H9 (cell line): ENCODE results near the gene GALNT12. TPM values are rescaled to one million over a fixed set of nuclear protein-coding genes. Genes with fewer than 3 reads are reported as not detected.
A peak's percentile ranks its signal among the peaks of the same experiment; 100 is the strongest.

Experiments used
- DNase-seq: peaks from one replicate; pipeline ENCODE4 v3.0.0-alpha.2; 2017
- H2AFZ ChIP-seq: one replicate; pipeline ENCODE4 v1.6.1; 2013; ENCODE audit warnings: mild to moderate bottlenecking, low read length, control low read depth, moderate library complexity
- H2AK5ac ChIP-seq: 2 replicates; pipeline ENCODE4 v1.6.1; 2013; ENCODE audit warnings: low read length, control low read depth, mixed read lengths; ENCODE audit not compliant: insufficient read length
- H2BK120ac ChIP-seq: one replicate; pipeline ENCODE4 v1.6.1; 2013; ENCODE audit warnings: low read depth, mild to moderate bottlenecking, low read length, control low read depth, inconsistent platforms; ENCODE audit not compliant: poor library complexity, severe bottlenecking
- H2BK12ac ChIP-seq: 2 replicates; pipeline ENCODE4 v1.6.1; 2013; ENCODE audit warnings: low read length, control low read depth, mixed read lengths, low read depth; ENCODE audit not compliant: insufficient read length
- H2BK15ac ChIP-seq: 2 replicates; pipeline ENCODE4 v1.6.1; 2013; ENCODE audit warnings: low read depth, low read length, control low read depth
- H2BK20ac ChIP-seq: one replicate; pipeline ENCODE4 v1.6.1; 2013; ENCODE audit warnings: low read depth, mild to moderate bottlenecking, low read length, control low read depth, inconsistent platforms; ENCODE audit not compliant: poor library complexity, severe bottlenecking
- H2BK5ac ChIP-seq: 2 replicates; pipeline ENCODE4 v1.6.1; 2013; ENCODE audit warnings: low read length, control low read depth, mixed read lengths; ENCODE audit not compliant: insufficient read length
- H3K14ac ChIP-seq: 2 replicates; pipeline ENCODE4 v1.6.1; 2013; ENCODE audit warnings: low read length, control low read depth; ENCODE audit not compliant: insufficient read depth
- H3K18ac ChIP-seq: 2 replicates; pipeline ENCODE4 v1.6.1; 2013; ENCODE audit warnings: low read depth, mild to moderate bottlenecking, mixed read lengths, low read length, control low read depth; ENCODE audit not compliant: insufficient read length
- H3K23ac ChIP-seq: 2 replicates; pipeline ENCODE4 v1.6.1; 2013; ENCODE audit warnings: low read length, control low read depth, mixed read lengths, low read depth; ENCODE audit not compliant: insufficient read length
- H3K23me2 ChIP-seq: 2 replicates; pipeline ENCODE4 v1.6.1; 2013; ENCODE audit warnings: low read depth, mild to moderate bottlenecking, mixed read lengths, low read length, control low read depth; ENCODE audit not compliant: insufficient read length, poor library complexity, severe bottlenecking
- H3K27ac ChIP-seq: 2 replicates; pipeline ENCODE4 v1.5.1; 2013; ENCODE audit warnings: low read length, control low read depth, mixed read lengths, low read depth; ENCODE audit not compliant: insufficient read length
- H3K27me3 ChIP-seq: 2 replicates; pipeline ENCODE4 v1.6.1; 2013; ENCODE audit warnings: low read length, control low read depth, inconsistent platforms; ENCODE audit not compliant: insufficient read depth
- H3K4ac ChIP-seq: 2 replicates; pipeline ENCODE4 v1.6.1; 2013; ENCODE audit warnings: low read depth, mild to moderate bottlenecking, control low read depth, inconsistent platforms, low read length, moderate library complexity
- H3K4me1 ChIP-seq: 2 replicates; pipeline ENCODE4 v1.6.1; 2013; ENCODE audit warnings: low read length, control low read depth, inconsistent platforms; ENCODE audit not compliant: insufficient read depth
- H3K4me2 ChIP-seq: 2 replicates; pipeline ENCODE4 v1.6.1; 2013; ENCODE audit warnings: low read length, control low read depth, mixed read lengths; ENCODE audit not compliant: insufficient read length, insufficient read depth
- H3K56ac ChIP-seq: 2 replicates; pipeline ENCODE4 v1.6.1; 2013; ENCODE audit warnings: low read depth, mild to moderate bottlenecking, mixed read lengths, low read length, control low read depth; ENCODE audit not compliant: insufficient read length
- H3K79me1 ChIP-seq: 2 replicates; pipeline ENCODE4 v1.6.1; 2013; ENCODE audit warnings: low read depth, mild to moderate bottlenecking, moderate library complexity, low read length, control low read depth, inconsistent platforms; ENCODE audit not compliant: insufficient read depth, poor library complexity, severe bottlenecking
- H3K79me2 ChIP-seq: 2 replicates; pipeline ENCODE4 v1.6.1; 2013; ENCODE audit warnings: low read length, control low read depth, inconsistent platforms; ENCODE audit not compliant: insufficient read depth
- H3K9ac ChIP-seq: 2 replicates; pipeline ENCODE4 v1.6.1; 2013; ENCODE audit warnings: low read length, control low read depth, mixed read lengths; ENCODE audit not compliant: insufficient read length; ENCODE audit errors: extremely low read depth
- H3K9me3 ChIP-seq: one replicate; pipeline ENCODE4 v1.6.1; 2013; ENCODE audit warnings: low read depth, low read length, inconsistent platforms; ENCODE audit not compliant: control insufficient read depth
- H3T11ph ChIP-seq: one replicate; pipeline ENCODE4 v1.6.1; 2013; ENCODE audit warnings: mild to moderate bottlenecking, low read length, control low read depth, inconsistent platforms
- H4K20me1 ChIP-seq: one replicate; pipeline ENCODE4 v1.6.1; 2013; ENCODE audit not compliant: control insufficient read depth, insufficient read length, insufficient read depth
- H4K5ac ChIP-seq: 2 replicates; pipeline ENCODE4 v1.6.1; 2013; ENCODE audit warnings: low read depth, mild to moderate bottlenecking, mixed read lengths, low read length, control low read depth; ENCODE audit not compliant: insufficient read length
- H4K8ac ChIP-seq: replicated peaks from 2 replicates; pipeline ENCODE4 v1.6.1; 2013; ENCODE audit warnings: low read length, control low read depth, mixed read lengths, low read depth; ENCODE audit not compliant: insufficient read length
- H4K91ac ChIP-seq: 2 replicates; pipeline ENCODE4 v1.6.1; 2013; ENCODE audit warnings: low read depth, mild to moderate bottlenecking, moderate library complexity, mixed read lengths, low read length, control low read depth; ENCODE audit not compliant: insufficient read length
- H3K27ac Mint-ChIP-seq, 3 experiments: 2 replicates in 2 of 3; 3 replicates in 1 of 3; pipeline ENCODE4 v1.8.0; 2020 to 2021; ENCODE audit warnings: mixed read lengths in 3 of 3, mild to moderate bottlenecking in 1 of 3, moderate library complexity in 1 of 3
- H3K27me3 Mint-ChIP-seq: 2 replicates; pipeline ENCODE4 v1.8.0; 2021; ENCODE audit warnings: low read depth, mild to moderate bottlenecking, moderate library complexity, mixed read lengths
- H3K36me3 Mint-ChIP-seq, 3 experiments: 2 replicates in 2 of 3; 3 replicates in 1 of 3; pipeline ENCODE4 v1.8.0; 2020 to 2021; ENCODE audit warnings: low read depth in 3 of 3, mixed read lengths in 3 of 3; ENCODE audit not compliant: insufficient read depth in 1 of 3
- H3K4me1 Mint-ChIP-seq, 2 experiments: 2 replicates each; pipeline ENCODE4 v1.8.0; 2020; ENCODE audit warnings: mixed read lengths in 2 of 2
- H3K4me3 Mint-ChIP-seq, 2 experiments: 2 replicates in 1 of 2; 3 replicates in 1 of 2; pipeline ENCODE4 v1.8.0; 2020 to 2021; ENCODE audit warnings: mild to moderate bottlenecking in 2 of 2, mixed read lengths in 2 of 2, moderate library complexity in 1 of 2
- H3K9me3 Mint-ChIP-seq, 2 experiments: 2 replicates in 1 of 2; 3 replicates in 1 of 2; pipeline ENCODE4 v1.8.0; 2020; ENCODE audit warnings: mild to moderate bottlenecking in 2 of 2, mixed read lengths in 2 of 2, moderate library complexity in 1 of 2
- WGBS: extraction: QIAGEN DNeasy Blood & Tissue Kit; methylation state at CpG from one replicate; pipeline ENCODE4 v1.1.7; 2013; ENCODE audit warnings: missing lambda C conversion rate, low lambda C conversion rate, mixed read lengths; ENCODE audit not compliant: insufficient read length; ENCODE audit errors: extremely low coverage; 5-methylcytosine and 5-hydroxymethylcytosine counted together
- total RNA-seq: library from RNA; stranded (reverse); gene quantifications from 2 replicates; pipeline ENCODE4 v1.2.1, GENCODE V29; 2021
- TF ChIP-seq, protein P1 (sequence below): fragments of 200-600 bp; sonication (generic); conservative IDR thresholded peaks from 3 replicates; pipeline ENCODE4 v1.8.0; 2021; ENCODE audit warnings: antibody characterized with exemption, mild to moderate bottlenecking

Gene GALNT12
- total RNA-seq, 1 experiment from 2014 or later, result 18.0 TPM

DNA sequence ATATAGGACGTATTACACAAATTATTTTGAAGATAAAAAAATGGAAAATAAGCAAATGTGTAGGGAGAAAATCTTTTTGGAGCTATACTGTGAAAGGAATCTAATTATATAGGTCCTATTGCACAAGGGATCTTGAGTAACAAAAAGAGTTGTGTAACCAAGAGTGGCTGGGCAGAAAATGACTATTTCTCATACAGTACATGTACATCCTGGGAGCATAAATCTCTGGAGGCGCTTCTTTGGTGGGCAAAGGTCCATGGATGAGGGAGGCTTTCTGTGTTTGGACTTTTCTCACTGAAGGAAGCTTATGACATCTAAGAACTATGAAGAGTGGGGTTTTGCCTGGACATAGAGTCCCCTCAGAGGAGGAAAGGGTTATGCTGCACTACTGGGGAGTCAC, 40.9 kb upstream of the GALNT12 start:
- no peak overlapping the region for H3K4me2 ChIP-seq
- no peak overlapping the region for H4K8ac ChIP-seq
- Mint-ChIP-seq H3K4me1 (no peaks in the 10 kb centered on the region), H3K36me3 (peaks cover 13 to 62% (median 59%) of the 10 kb centered on the region in 3 experiments), H3K27me3 (no peaks in the 10 kb centered on the region), H3K27ac (peak overlapping the region in 2 of 3 experiments; percentile 5 to 26; a peak in 1 of 7 replicates), H3K9me3 (no peaks in the 10 kb centered on the region; a peak in 1 of 5 replicates), H3K4me3 (no peak overlapping the region)
- no peak overlapping the region for H3K9ac ChIP-seq
- no peaks in the 10 kb centered on the region for H3K23me2 ChIP-seq
- H2BK20ac ChIP-seq, result no peak overlapping the region
- no peak overlapping the region for H3K14ac ChIP-seq
- no peak for DNase-seq
- no peaks in the 10 kb centered on the region for H3K79me2 ChIP-seq
- no peak overlapping the region for H2AFZ ChIP-seq
- no peak overlapping the region for H2BK5ac ChIP-seq
- no CpG with 5 or more reads among the region's 2 CpGs for WGBS
- no peak overlapping the region for H2BK12ac ChIP-seq
- no peaks in the 10 kb centered on the region for H3K79me1 ChIP-seq
- no peak overlapping the region for H2BK15ac ChIP-seq
- no peak overlapping the region for H2AK5ac ChIP-seq
- H4K91ac ChIP-seq, result no peak overlapping the region
- no peaks in the 10 kb centered on the region for H3K4me1 ChIP-seq
- TF ChIP-seq, protein P1, sequence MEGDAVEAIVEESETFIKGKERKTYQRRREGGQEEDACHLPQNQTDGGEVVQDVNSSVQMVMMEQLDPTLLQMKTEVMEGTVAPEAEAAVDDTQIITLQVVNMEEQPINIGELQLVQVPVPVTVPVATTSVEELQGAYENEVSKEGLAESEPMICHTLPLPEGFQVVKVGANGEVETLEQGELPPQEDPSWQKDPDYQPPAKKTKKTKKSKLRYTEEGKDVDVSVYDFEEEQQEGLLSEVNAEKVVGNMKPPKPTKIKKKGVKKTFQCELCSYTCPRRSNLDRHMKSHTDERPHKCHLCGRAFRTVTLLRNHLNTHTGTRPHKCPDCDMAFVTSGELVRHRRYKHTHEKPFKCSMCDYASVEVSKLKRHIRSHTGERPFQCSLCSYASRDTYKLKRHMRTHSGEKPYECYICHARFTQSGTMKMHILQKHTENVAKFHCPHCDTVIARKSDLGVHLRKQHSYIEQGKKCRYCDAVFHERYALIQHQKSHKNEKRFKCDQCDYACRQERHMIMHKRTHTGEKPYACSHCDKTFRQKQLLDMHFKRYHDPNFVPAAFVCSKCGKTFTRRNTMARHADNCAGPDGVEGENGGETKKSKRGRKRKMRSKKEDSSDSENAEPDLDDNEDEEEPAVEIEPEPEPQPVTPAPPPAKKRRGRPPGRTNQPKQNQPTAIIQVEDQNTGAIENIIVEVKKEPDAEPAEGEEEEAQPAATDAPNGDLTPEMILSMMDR, result no peak
- H3K9me3 ChIP-seq, result no peaks in the 10 kb centered on the region
- no peak overlapping the region for H2BK120ac ChIP-seq
- H4K20me1 ChIP-seq, result no peaks in the 10 kb centered on the region
- no peak overlapping the region for H3K4ac ChIP-seq
- H3T11ph ChIP-seq, result no peak overlapping the region
- H4K5ac ChIP-seq, result no peak overlapping the region
- H3K23ac ChIP-seq, result no peak overlapping the region
- no peaks in the 10 kb centered on the region for H3K27me3 ChIP-seq
- no peak overlapping the region for H3K27ac ChIP-seq
- no peak overlapping the region for H3K18ac ChIP-seq
- no peak overlapping the region for H3K56ac ChIP-seq
